CD4-positive, alpha-beta T cell treated with Interleukin-21 for 1 hour (primary cell): Measurements from ENCODE around the gene OR8B8.
"Not testable (repeated sequence)": the region's sequence is repeated elsewhere in the genome, so short reads cannot be mapped to it uniquely, and the experiment has no call there.

Experiments
- DNase-seq: peaks from one replicate; pipeline ENCODE4 v3.0.0-alpha.2; 2020

Gene OR8B8, protein sequence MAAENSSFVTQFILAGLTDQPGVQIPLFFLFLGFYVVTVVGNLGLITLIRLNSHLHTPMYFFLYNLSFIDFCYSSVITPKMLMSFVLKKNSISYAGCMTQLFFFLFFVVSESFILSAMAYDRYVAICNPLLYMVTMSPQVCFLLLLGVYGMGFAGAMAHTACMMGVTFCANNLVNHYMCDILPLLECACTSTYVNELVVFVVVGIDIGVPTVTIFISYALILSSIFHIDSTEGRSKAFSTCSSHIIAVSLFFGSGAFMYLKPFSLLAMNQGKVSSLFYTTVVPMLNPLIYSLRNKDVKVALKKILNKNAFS

DNA sequence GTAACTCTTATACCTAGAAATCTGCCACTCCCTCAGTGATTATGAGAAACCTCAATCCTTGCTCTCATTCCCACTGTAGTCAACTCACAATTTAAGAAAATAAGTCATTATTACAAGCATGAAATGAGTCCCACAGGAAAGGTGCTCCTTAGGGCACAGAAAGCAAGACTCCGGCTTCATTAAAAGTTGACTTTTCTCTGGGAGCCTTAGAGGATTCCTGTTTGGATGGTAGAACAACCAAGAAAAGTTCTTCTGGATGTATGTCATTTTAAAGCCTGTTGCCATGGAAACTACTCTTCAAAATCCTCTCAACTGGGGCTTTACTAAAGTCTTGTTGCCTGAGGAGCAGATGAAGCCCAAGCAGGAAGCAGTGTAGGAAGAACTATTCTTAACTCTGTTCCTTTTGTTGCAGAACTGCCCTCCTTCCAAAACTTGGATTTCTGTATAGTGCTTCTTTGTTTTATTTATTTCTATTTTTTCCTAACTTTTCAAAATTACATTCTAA is at the start of gene OR8B8:
Gene OR8B8 (minus strand): TSS at position 51 of the 505 bp plus-strand sequence. CDS start 4,611 bp downstream, outside the sequence.
- DNase-seq = no peak

DNA sequence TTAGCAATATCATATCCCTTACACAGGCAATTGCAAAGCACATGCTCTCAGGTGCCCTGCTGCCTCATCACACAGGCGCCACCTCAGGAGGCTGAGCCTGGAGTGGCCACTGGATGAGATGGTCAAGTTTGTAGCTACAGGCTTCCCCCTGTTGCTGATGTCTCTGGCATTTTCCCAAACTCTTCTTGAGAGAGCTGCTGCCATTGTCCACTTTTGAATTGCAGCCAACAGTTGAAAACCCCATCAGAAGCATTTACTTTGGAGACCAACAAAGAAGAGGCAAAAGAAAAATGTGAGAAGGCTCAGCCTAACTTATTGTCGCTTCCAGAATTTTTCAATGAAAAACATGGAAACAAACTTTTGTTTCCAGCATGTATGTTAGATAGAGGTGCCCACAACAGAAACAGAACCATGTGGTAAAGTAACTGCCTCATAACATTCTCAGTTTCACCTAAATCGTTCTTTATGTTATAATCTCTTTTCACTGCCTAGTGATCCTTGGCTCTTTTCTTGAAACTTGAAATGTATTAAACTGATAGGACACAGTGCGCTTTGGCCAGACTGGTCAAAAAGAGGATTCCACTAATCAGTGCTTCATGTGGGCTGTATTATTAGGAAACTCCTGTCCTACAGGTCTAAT is 47.6 kb upstream of the OR8B8 start:
- no peak for DNase-seq

DNA sequence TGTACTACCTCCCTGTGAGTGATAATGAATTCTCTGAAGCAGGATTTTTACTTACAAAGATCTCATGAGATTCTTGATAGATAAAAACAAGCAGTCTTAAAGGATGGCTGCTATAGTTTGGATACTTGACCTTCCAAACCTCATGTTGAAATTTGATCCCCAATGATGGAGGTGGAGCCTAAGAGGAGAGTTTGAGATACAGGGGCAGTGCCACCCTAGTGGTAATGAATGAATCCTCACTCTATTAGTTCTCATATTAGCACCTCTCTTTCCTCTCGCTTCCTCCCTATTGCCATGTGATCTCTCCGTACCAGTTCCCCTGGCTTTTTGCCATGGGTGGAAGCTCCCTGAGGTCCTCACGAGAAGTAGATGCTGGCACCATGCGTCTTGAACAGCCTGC is 37.9 kb upstream of the OR8B8 start:
- no peak for DNase-seq

DNA sequence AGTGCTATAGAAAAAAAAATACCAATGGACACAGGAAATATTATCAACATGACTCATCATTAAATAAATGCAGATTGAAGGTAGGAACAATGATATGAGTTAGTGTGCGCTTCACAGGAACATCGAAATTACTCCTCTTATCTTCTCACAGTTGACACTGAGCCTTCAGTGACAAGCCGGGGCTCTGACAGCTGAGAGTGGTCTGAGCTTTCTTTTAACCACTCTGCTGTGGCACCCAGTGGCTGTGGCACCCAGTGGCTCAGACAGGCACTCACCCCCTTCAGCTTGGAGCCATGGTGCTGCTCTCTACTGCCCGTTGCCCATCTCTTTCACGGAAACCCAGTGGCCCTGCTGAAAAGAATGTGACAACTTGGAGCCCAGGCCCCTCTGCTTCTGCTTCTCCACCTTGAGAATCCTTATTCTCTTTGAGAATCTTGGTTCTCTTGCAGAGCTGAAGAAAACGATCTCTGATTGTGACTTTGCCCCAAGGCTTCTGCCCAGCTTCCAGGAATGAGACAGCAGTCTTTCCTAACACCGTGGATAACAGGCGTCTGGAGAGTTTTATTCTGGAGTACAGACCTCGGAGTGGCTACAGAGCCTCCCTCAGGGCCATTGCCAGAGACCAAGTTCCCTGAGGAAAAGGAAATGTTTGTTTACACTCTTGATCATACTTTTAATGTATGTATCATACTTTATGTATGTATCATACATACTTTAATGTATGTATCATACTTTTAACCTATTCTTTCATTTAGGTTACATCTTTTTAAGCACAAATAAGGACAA is 37.1 kb upstream of the OR8B8 start:
- DNase-seq = no peak

DNA sequence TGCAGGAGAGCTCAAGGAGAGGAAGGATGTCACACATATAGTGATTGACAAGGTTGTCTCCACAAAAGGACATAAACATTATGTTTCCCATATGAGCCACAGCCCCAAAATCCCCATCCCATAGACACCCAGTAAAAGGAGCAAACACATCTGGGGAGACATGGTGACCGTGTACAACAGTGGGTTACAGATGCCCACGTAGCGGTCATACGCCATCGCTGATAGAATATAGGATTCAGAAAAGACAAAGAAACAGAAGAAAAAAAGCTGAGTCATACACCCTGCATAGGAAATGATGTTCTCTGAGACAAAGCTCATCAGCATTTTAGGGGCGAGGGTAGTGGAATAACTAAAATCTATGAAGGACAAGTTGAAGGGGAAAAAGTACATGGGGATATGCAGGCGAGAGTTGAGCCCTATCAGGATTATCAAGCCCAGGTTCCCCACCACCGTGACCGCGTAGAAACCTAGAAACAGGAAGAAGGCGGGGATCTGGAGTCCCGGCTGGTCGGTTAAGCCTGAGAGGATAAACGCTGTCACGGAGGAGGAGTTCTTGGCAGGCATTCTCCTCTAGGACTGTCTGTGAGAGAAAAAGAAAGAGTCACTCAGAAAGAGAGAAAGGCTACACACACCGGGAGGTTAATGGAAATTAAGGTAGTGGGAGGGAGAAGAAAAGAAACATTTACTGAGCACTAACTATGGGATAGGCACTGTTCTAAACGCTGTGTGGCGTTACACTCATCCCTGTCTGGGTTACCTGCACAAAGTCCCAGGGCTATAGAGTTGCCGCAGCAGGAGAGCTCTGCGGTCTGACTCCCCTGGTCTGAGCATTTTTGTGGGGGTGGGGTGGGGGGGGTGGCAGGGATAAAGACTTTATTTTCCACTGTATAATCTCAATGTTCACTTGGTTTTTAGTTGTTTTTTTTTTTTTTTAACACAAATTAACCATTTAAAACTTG is 36.1 kb upstream of the OR8B8 start:
- no peak for DNase-seq

- DNase-seq = no peak
Observed at GRCh38 chr11:124479561-124479960, 34.1 kb upstream of the OR8B8 start.

DNA sequence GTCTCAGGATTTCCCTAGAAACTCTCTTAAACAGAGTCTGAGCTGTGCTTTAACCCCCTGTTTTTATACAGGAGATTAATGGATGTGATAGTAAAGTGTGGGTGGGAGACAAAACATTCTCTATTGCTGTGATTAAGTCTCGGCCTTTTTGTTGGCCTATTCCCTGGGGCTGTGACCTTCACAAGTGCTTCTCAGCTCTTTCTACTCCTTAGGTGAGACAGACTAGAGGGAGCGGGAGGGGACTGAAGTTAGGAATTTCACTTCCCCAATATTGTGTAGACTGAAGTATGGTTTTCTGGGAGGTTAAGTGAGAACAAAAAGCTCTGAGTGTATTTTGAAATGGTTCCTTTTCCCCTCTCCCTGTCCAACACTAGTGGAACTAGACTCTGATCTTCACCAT is 29.8 kb upstream of the OR8B8 start:
- DNase-seq = no peak

DNA sequence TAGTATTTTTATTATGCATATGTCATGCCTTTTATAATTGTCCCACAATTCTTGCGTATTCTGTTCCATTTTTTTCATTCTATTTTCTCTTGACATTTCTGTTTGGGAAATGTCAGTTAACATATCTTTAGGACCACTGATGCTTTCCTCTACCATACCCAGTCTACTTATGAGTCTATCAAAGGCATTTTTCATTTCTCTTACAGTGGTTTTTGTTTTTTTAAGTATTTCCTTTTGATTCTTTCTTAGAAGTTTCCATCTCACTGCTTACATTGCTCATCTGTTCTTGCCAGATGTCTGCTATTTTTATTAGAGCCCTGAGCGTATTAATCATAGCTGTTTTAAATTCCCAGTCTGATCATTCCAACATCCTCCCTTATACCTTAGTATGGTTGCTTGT is 29.3 kb upstream of the OR8B8 start:
- DNase-seq = no peak

GRCh38 chr11:124474079-124474478 is 28.6 kb upstream of the OR8B8 start:
- DNase-seq = no peak

DNA sequence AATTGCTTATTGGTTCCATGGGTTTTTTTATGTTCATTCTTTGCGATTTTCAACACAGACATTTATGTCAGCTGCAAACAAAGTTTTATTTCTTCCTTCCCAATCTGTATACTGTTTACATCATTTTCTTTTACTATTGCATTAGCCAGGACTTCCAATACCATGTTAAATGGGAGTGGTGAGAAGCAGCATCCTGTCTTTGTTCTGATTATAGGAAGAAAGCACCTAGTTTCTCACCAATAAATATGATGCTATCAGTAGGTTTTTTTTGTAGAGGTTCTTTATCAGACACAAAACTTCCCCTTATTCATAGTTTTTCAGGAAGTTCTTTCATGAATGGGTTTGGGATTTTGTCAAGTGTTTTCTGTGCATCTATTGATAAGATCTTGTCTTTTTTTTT is 28.0 kb upstream of the OR8B8 start:
- no peak for DNase-seq

- no peak for DNase-seq
Observed at GRCh38 chr11:124470561-124471227, 25.2 kb upstream of the OR8B8 start.

DNA sequence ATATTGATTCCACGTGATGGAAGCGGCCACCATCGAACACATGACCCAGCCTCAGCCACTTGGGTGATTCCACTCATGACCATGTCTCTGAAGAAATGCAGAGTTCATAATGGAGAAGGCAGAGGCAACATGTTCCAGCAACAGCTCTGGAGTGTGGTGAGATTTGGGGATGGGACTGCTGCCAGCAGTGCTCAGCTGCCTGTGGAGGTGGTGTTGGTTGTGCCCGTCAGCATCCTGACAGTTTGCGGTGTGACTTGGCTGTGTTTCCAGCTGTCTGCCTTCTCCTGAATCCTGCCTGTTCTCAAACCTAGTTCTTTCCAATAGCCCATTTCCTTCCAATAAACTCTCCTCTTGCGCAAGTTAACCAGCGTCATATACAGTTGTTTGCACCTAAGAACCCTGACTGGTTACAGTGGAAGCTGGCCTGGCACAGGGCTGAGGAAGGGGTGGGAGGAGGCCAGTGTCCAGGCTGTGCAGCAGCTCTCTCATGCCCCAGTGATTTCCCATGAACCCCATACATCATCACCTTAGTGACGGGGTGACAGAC is 22.0 kb upstream of the OR8B8 start:
- no peak for DNase-seq

DNA sequence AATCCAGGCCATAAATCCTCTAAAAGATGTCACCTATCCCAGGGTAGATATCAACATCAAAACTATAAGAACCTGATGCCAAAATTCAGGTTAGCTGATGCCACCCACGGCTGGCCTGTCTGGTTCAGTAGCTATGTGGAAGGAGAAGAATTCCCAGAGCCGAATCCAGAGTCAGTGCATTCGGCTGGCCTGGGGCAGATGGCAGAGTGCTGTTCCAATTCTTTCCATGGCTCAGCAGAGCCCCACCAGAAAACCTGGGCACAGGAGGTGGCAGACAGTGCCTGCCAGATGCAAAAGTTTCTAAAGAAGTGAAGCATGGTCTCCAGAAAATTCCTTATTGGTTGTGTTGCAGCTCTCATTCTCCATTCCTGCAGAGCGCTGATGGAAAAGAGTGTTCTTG is 19.9 kb upstream of the OR8B8 start:
- no peak for DNase-seq

DNA sequence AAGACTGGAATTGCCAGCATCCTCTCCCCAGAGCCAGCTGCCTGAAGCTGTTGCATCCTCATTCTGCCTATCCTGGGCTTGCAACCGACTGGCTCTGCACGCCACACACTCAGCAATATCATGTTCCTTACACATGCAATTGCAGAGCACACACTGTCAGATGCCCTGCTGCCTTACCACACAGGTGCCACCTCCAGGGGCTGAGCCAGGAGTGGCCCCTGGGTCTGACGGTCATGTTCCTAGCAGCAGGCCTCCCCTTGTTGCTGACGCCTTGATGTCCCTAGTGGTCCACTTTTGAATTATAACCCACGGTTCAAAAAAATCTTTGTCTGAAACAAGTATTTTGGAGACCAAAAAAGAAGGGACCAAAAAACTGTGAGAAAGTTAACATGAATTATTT is 18.5 kb upstream of the OR8B8 start:
- DNase-seq = no peak

DNA sequence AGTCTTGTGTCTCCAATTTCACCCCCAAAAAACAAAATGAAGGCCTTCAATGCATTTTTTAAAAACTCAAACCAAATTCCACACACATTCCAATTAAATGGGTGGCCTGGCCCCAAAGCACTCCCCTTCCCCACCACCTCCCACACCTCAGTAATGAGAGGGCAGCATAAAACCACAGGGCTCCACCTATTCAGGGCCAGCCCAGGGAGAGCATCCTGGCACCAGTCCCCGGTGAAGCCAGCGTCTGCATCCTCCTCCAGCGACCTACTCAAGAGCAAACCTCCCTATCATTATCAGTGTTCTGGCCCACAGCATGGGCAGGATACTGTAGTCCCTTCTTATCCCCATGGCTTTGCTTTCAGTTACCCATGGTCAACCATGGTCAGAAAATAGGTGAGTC is 17.8 kb upstream of the OR8B8 start:
- no peak for DNase-seq

DNA sequence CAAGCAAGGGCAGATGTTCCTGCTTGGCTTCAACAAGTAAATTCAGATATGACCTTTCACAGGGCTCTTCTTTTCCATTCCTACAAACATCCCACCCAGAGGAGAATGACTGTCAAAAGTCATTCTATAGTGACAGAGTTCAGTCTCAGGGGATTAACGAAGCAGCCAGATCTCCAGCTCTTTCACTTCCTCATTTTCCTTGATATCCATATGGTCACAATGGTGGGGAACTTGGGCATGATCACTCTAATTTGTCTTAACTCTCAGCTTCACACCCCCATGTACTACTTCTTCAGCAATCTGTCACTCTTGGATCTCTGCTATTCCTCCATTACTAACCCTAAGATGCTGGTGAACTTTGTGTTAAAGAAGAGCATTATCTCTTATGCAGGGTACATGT is 15.0 kb upstream of the OR8B8 start:
- no peak for DNase-seq

DNA sequence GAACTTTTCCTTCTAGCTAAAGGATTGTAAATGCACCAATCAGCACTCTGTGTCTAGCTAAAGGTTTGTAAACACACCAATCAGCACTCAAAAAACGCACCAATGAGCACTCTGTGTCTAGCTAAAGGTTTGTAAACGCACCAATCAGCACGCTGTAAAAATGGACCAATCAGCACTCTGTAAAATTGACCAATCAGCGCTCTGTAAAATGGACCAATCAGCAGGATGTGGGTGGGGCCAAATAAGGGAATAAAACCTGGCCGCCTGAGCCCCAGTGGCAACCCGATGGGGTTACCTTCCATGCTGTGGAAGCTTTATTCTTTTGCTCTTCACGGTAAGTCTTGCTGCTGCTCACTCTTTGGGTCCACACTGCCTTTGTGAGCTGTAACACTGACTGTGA is 13.9 kb upstream of the OR8B8 start:
- not testable (repeated sequence) for DNase-seq

DNA sequence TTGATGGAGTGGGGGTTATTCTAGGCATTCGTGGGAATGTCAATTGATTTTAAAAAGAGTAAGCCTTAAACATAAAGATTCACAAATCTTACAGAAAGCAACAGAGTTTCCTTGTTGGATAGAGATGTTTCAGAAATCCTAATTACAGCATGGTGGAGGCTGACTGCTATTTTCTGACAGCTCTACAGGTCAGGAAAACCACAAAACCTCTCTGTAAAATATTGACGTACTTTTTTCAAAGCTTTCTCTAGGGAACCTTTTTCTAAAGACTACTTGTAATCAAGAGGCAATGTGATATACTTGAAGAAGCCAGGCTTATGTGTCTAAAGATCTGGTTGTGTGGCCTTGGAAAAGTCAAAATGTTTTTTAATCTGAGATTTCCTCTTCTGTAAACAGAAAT is 9.1 kb upstream of the OR8B8 start:
- DNase-seq = no peak

DNA sequence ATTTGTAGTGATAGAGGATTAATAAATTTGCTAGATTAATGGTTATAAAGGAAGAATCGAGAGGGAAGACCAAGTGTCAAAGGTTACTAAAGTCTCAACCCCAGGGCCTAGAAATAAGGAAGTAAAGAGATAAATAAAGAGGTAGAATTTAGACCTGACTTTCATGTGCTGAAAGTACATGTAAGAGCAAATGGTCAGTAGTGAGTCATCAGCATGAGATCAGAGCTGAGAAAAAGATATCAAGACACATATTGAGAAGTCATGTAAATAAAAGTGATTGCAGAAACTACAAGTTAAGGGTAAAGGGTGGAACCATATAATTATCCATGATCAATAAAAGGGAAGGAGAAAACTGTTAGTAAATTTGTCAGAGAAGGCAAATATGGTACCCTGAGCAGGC is 1.4 kb upstream of the OR8B8 start:
- DNase-seq = no peak

DNA sequence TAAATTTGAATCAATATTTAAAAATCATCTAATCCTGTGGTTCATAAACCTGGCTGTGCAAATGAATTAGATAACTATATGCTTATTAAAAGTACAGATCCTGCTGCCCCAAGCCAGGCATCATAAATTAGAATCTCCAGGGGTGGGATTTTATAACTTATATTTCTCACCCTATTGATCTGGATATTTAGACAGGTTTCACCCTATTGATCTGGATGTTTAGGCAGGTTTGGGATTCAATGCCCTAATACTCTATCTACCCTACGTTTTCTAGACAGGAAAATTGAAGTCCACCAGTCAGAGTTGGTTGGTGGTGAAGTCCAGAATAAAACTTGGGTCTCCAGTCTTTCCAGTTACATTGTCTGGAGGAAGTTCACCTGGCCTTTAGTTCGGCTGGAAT is 2.6 kb downstream of the OR8B8 start:
- DNase-seq = no peak

GRCh38 chr11:124442442-124442841 is 3.1 kb downstream of the OR8B8 start:
- no peak for DNase-seq

GRCh38 chr11:124441519-124441918 is 4.0 kb downstream of the OR8B8 start:
- no peak for DNase-seq
